SK-N-SH treated with all-trans-retinoic acid at 6 μM for 48 hours (cell line): ENCODE results near the gene C5AR1.

Experiments
- ARNTL ChIP-seq: fragments of 450-650 bp; formaldehyde crosslinking; IDR thresholded peaks from 2 replicates; pipeline ENCODE4 v1.5.0; 2020; ENCODE audit warnings: low read depth, mild to moderate bottlenecking, moderate library complexity, borderline replicate concordance
- ESRRG ChIP-seq: fragments of 250-450 bp; sonication (Bioruptor Pico); IDR thresholded peaks from 2 replicates; pipeline ENCODE4 v1.6.1; 2021; ENCODE audit warnings: mild to moderate bottlenecking
- GLIS3 ChIP-seq: fragments of 250-450 bp; sonication (Bioruptor Pico); IDR thresholded peaks from 2 replicates; pipeline ENCODE4 v1.5.0; 2020; ENCODE audit warnings: mild to moderate bottlenecking, moderate library complexity
- PPARA ChIP-seq: fragments of 250-450 bp; sonication (Bioruptor Pico); IDR thresholded peaks from 2 replicates; pipeline ENCODE4 v1.5.0; 2020; ENCODE audit warnings: mild to moderate bottlenecking, borderline replicate concordance
- RARB ChIP-seq: fragments of 250-450 bp; sonication (Bioruptor Pico); IDR thresholded peaks from 2 replicates; pipeline ENCODE4 v1.8.0; 2021; ENCODE audit warnings: mild to moderate bottlenecking, moderate library complexity
- SNAI2 ChIP-seq: fragments of 250-450 bp; sonication (Bioruptor Pico); IDR thresholded peaks from 2 replicates; pipeline ENCODE4 v1.5.0; 2020; ENCODE audit warnings: mild to moderate bottlenecking, moderate library complexity
- ZFP3 ChIP-seq: fragments of 250-450 bp; sonication (Bioruptor Pico); IDR thresholded peaks from 2 replicates; pipeline ENCODE4 v1.5.0; 2020; ENCODE audit warnings: mild to moderate bottlenecking, moderate library complexity
- ZFP30 ChIP-seq: fragments of 450-650 bp; formaldehyde crosslinking; IDR thresholded peaks from 2 replicates; pipeline ENCODE4 v1.5.0; 2022; ENCODE audit warnings: mild to moderate bottlenecking, moderate library complexity
- ZNF70 ChIP-seq: fragments of 450-650 bp; formaldehyde crosslinking; IDR thresholded peaks from 2 replicates; pipeline ENCODE4 v1.5.0; 2020; ENCODE audit warnings: mild to moderate bottlenecking, moderate library complexity
- TF ChIP-seq, protein P1 (sequence below): fragments of 250-450 bp; sonication (Bioruptor Pico); IDR thresholded peaks from 2 replicates; pipeline ENCODE4 v1.5.1; 2020; ENCODE audit warnings: low read depth, mild to moderate bottlenecking, moderate library complexity
- TF ChIP-seq, protein P2 (sequence below): fragments of 250-450 bp; sonication (Bioruptor Pico); IDR thresholded peaks from 2 replicates; pipeline ENCODE4 v1.8.0; 2020; ENCODE audit warnings: mild to moderate bottlenecking, moderate library complexity, borderline replicate concordance
- TF ChIP-seq, protein P3 (sequence below): fragments of 250-450 bp; sonication (Bioruptor Pico); IDR thresholded peaks from 2 replicates; pipeline ENCODE4 v1.5.0; 2020; ENCODE audit warnings: mild to moderate bottlenecking, moderate library complexity
- TF ChIP-seq, protein P4 (sequence below): fragments of 250-450 bp; sonication (Bioruptor Pico); IDR thresholded peaks from 2 replicates; pipeline ENCODE4 v1.8.0; 2021; ENCODE audit warnings: low read depth, mild to moderate bottlenecking, moderate library complexity, borderline replicate concordance

DNA sequence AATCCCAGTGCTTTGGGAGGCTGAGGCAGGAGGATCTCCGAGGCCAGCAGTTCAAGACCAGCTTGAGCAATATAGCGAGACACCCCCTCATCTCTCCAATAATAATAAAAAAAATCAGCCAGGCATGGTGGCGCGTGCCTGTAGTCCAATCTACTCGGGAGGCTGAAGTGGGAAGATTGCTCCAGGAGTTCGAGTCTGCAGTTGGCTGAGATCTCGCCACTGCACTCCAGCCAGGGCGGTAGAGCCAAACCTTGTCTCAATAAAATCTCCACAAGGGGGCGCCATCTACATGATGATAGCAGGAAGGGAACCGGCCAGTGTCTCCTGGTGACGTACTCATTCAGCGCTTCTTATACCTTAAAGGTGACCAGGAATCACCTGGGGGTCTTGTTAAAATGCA is 13.6 kb upstream of the C5AR1 start:
- TF ChIP-seq SNAI2 (CRISPR knock-in tag): no peak
- TF ChIP-seq, protein P1, sequence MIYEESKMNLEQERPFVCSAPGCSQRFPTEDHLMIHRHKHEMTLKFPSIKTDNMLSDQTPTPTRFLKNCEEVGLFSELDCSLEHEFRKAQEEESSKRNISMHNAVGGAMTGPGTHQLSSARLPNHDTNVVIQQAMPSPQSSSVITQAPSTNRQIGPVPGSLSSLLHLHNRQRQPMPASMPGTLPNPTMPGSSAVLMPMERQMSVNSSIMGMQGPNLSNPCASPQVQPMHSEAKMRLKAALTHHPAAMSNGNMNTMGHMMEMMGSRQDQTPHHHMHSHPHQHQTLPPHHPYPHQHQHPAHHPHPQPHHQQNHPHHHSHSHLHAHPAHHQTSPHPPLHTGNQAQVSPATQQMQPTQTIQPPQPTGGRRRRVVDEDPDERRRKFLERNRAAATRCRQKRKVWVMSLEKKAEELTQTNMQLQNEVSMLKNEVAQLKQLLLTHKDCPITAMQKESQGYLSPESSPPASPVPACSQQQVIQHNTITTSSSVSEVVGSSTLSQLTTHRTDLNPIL (CRISPR knock-in tag): no peak
- no peak for TF ChIP-seq RARB (CRISPR knock-in tag)
- TF ChIP-seq, protein P2, sequence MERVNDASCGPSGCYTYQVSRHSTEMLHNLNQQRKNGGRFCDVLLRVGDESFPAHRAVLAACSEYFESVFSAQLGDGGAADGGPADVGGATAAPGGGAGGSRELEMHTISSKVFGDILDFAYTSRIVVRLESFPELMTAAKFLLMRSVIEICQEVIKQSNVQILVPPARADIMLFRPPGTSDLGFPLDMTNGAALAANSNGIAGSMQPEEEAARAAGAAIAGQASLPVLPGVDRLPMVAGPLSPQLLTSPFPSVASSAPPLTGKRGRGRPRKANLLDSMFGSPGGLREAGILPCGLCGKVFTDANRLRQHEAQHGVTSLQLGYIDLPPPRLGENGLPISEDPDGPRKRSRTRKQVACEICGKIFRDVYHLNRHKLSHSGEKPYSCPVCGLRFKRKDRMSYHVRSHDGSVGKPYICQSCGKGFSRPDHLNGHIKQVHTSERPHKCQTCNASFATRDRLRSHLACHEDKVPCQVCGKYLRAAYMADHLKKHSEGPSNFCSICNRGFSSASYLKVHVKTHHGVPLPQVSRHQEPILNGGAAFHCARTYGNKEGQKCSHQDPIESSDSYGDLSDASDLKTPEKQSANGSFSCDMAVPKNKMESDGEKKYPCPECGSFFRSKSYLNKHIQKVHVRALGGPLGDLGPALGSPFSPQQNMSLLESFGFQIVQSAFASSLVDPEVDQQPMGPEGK (CRISPR knock-in tag): no peak
- no peak for TF ChIP-seq ZFP3 (CRISPR knock-in tag)
- no peak for TF ChIP-seq ZFP30 (CRISPR knock-in tag)
- TF ChIP-seq, protein P3, sequence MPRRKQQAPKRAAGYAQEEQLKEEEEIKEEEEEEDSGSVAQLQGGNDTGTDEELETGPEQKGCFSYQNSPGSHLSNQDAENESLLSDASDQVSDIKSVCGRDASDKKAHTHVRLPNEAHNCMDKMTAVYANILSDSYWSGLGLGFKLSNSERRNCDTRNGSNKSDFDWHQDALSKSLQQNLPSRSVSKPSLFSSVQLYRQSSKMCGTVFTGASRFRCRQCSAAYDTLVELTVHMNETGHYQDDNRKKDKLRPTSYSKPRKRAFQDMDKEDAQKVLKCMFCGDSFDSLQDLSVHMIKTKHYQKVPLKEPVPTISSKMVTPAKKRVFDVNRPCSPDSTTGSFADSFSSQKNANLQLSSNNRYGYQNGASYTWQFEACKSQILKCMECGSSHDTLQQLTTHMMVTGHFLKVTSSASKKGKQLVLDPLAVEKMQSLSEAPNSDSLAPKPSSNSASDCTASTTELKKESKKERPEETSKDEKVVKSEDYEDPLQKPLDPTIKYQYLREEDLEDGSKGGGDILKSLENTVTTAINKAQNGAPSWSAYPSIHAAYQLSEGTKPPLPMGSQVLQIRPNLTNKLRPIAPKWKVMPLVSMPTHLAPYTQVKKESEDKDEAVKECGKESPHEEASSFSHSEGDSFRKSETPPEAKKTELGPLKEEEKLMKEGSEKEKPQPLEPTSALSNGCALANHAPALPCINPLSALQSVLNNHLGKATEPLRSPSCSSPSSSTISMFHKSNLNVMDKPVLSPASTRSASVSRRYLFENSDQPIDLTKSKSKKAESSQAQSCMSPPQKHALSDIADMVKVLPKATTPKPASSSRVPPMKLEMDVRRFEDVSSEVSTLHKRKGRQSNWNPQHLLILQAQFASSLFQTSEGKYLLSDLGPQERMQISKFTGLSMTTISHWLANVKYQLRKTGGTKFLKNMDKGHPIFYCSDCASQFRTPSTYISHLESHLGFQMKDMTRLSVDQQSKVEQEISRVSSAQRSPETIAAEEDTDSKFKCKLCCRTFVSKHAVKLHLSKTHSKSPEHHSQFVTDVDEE (CRISPR knock-in tag): no peak
- TF ChIP-seq, protein P4, sequence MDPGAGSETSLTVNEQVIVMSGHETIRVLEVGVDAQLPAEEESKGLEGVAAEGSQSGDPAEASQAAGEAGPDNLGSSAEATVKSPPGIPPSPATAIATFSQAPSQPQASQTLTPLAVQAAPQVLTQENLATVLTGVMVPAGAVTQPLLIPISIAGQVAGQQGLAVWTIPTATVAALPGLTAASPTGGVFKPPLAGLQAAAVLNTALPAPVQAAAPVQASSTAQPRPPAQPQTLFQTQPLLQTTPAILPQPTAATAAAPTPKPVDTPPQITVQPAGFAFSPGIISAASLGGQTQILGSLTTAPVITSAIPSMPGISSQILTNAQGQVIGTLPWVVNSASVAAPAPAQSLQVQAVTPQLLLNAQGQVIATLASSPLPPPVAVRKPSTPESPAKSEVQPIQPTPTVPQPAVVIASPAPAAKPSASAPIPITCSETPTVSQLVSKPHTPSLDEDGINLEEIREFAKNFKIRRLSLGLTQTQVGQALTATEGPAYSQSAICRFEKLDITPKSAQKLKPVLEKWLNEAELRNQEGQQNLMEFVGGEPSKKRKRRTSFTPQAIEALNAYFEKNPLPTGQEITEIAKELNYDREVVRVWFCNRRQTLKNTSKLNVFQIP: no peak
- no peak for TF ChIP-seq ESRRG (CRISPR knock-in tag)
- no peak for TF ChIP-seq PPARA (CRISPR knock-in tag)
- TF ChIP-seq ARNTL (CRISPR knock-in tag): no peak
- TF ChIP-seq GLIS3: no peak
- TF ChIP-seq ZNF70 (CRISPR knock-in tag): no peak
